ENCODE measurements around the gene ITGB8. TPM values are rescaled to one million over a fixed set of nuclear protein-coding genes. Genes with fewer than 3 reads are reported as not detected.

Gene ITGB8
- total and polyA plus RNA-seq, 9 of the 15 experiments (the other 6 are each of a cell fraction or from before 2014, with no cell fraction given): under 0.01 to 0.03 (median 0.02) TPM; not detected in 6

GRCh38 chr7:20306180-20306946, 24.3 kb upstream of the ITGB8 start (continued):
- no peak for TF ChIP-seq MYC (IDR thresholded peaks at IDR 0.05; ENCODE audit: low read depth, low read length)
- TF ChIP-seq MYC (CRISPR knock-in tag; IDR thresholded peaks at IDR 0.05; ENCODE audit: borderline replicate concordance, low read depth): no peak
- no peak for TF ChIP-seq ZKSCAN8 (CRISPR knock-in tag; IDR thresholded peaks at IDR 0.05)
- TF ChIP-seq NR1H2 (CRISPR knock-in tag; IDR thresholded peaks at IDR 0.05): no peak
- no peak for TF ChIP-seq ZNF324 (CRISPR knock-in tag; IDR thresholded peaks at IDR 0.05)
- no peak for TF ChIP-seq ZNF75A (CRISPR knock-in tag; IDR thresholded peaks at IDR 0.05)
- no peak for TF ChIP-seq E2F5 (CRISPR knock-in tag; IDR thresholded peaks at IDR 0.05)
- no peak for TF ChIP-seq CBX5 (IDR thresholded peaks at IDR 0.05; ENCODE audit: borderline replicate concordance, low read depth)
- no peak for TF ChIP-seq WHSC1 (IDR thresholded peaks at IDR 0.05; ENCODE audit: low read length)
- no peak for TF ChIP-seq FOXA3 (CRISPR knock-in tag; conservative IDR thresholded peaks at IDR 0.05 in 1 of 2, IDR thresholded peaks at IDR 0.05 in 1 of 2)
- no peak for TF ChIP-seq MTA3 (IDR thresholded peaks at IDR 0.05; ENCODE audit: borderline replicate concordance)
- TF ChIP-seq RHOXF2B (CRISPR knock-in tag; conservative IDR thresholded peaks at IDR 0.05): no peak
- TF ChIP-seq SMAD3 (CRISPR knock-in tag; conservative IDR thresholded peaks at IDR 0.05): no peak
- TF ChIP-seq NEUROD1 (IDR thresholded peaks at IDR 0.05; ENCODE audit: borderline replicate concordance, low read depth, low read length, partially characterized antibody): no peak
- peak; percentile 68; the same call in 1 of the 2 replicates for TF ChIP-seq DPF2 (IDR thresholded peaks at IDR 0.05)
- no peak for TF ChIP-seq XRCC4 (IDR thresholded peaks at IDR 0.05; ENCODE audit: extremely low read depth, insufficient read depth, insufficient read length)
- TF ChIP-seq TCF7 (IDR thresholded peaks at IDR 0.05; ENCODE audit: borderline replicate concordance): no peak
- TF ChIP-seq MBD2 (IDR thresholded peaks at IDR 0.05; ENCODE audit: borderline replicate concordance, low read depth): peak; percentile 27; the same call in 1 of the 2 replicates
- no peak for TF ChIP-seq SETDB1 (IDR thresholded peaks at IDR 0.05; ENCODE audit: low read length)
- TF ChIP-seq ZBTB43 (CRISPR knock-in tag; IDR thresholded peaks at IDR 0.05): no peak
- no peak for TF ChIP-seq POLR2AphosphoS2 (IDR thresholded peaks at IDR 0.05; ENCODE audit: low read length)
- no peak for TF ChIP-seq KHSRP (IDR thresholded peaks at IDR 0.05)
- TF ChIP-seq CBFB (CRISPR knock-in tag; IDR thresholded peaks at IDR 0.05): no peak
- no peak for TF ChIP-seq PRPF4 (IDR thresholded peaks at IDR 0.05; ENCODE audit: insufficient read depth, low read depth, low read length, poor library complexity, severe bottlenecking)
- TF ChIP-seq PTTG1 (tag; IDR thresholded peaks at IDR 0.05; ENCODE audit: low read depth): no peak
- TF ChIP-seq RAD21 (CRISPR knock-in tag; conservative IDR thresholded peaks at IDR 0.05 in 1 of 2, IDR thresholded peaks at IDR 0.05 in 1 of 2): peak in 1 of 2 experiments; percentile 11; a peak in 1 of 4 replicates
- TF ChIP-seq CCAR2 (IDR thresholded peaks at IDR 0.05; ENCODE audit: low read depth, low read length): no peak
- TF ChIP-seq CHCHD3 (CRISPR knock-in tag; IDR thresholded peaks at IDR 0.05): no peak
